NK-92 treated with Interleukin-12 subunit alpha and Interleukin-12 subunit beta, amount 100 ng/mL, for 24 hours (cell line): ENCODE measurements around the gene CMAS.
"Not testable (repeated sequence)": the region's sequence is repeated elsewhere in the genome, so short reads cannot be mapped to it uniquely, and the experiment has no call there.

ENCODE experiments used
- DNase-seq: peaks from one replicate; lab custom pipeline; 2025; lab: John Stamatoyannopoulos, UW

CMAS gene

DNA sequence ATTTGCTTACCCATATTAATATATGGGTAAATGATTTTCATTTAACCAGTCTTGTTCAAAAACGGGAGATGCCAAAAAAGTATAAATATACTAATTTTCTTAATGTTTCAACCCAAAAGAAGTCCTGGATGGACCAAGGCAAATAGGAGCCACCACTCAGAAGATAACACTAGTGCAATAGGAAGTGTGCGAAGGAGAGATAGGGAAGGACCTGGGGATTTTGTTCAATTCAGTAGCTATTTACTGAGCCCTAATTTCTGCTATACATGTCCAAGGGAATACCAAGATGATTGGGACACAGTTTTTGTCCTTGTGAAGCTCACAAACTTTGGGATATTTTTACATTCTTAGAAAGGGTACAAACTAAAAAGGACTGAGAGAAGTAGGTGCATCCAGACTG lies 1.5 kb downstream of the CMAS start:
- no peak for DNase-seq

DNA sequence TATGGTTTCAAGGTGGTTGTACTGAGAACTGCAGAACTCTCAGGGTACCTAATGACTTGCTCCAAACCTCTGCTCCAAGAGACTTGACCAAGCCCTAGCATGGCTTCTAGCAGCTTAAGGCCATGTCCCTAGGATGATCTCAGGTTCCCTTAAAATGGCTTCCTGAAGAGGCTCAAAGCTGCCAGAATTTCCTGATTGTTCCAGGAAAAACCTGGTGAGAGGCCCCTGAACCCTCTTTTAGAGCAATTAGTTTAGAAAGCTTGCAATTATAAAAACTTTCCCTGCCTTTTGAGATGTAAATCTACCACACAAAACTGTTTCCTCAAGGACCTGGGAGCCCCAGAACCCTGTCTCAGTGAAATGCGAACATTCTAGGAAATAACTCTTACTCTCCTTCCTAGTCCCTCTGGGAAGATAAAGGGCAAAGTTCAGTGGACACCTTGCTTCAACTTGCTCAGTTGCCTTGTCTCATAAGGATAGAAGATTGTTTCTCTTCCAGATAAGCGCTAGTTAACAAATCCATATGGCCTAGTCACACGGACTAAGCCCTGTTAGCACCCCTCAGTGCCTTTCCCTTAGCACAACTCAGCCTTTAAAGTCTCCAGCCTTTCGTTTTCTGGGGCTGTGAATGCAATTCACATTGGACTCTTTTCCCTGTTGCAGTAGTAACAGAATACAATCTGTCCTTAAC lies 2.5 kb downstream of the CMAS start:
- no peak for DNase-seq

GRCh38 chr12:22050078-22050477 lies 4.1 kb downstream of the CMAS start:
- no peak for DNase-seq

- DNase-seq: no peak
Observed at GRCh38 chr12:22051114-22051698, 5.2 kb downstream of the CMAS start.

DNA sequence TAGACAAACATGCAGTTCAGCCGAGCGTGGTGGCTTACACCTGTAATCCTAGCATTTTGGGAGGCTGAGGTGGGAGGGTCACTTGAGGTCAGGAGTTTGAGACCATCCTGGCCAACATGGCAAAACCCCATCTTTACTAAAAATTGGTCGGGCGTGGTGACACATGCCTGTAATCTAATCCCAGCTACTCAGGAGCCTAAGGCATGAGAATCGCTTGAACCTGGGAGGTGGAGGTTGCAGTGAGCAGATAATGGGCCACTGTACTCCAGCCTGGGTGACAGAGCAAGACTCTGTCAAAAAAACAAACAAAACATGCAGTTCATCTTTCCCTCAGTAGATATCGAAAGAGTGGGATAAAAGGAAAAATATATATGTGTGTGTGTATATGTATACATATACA lies 7.0 kb downstream of the CMAS start:
- DNase-seq: not testable (repeated sequence)

DNA sequence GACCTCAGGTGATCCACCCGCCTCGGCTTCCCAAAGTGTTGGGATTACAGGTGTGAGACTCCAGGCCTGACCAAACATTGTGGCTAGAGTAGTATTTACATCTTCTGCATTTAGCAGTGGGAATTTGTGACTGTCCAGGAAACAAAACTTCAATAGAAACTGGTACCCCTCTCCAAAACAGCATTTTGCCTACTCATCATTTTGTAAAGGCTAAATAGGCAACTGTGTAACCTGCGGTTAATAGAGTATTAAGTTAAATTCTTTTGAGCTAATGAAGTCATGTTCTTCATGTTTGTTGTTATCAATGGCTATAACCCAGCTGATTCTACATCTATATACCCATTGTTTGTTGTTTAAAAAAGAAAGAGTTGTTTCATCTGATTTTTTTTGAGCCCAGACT lies 8.1 kb downstream of the CMAS start:
- no peak for DNase-seq

GRCh38 chr12:22056607-22057006 lies 10.6 kb downstream of the CMAS start:
- no peak for DNase-seq

GRCh38 chr12:22059976-22060647 lies 14.1 kb downstream of the CMAS start:
- no peak for DNase-seq

GRCh38 chr12:22064968-22065367 lies 18.9 kb downstream of the CMAS start:
- DNase-seq: no peak

DNA sequence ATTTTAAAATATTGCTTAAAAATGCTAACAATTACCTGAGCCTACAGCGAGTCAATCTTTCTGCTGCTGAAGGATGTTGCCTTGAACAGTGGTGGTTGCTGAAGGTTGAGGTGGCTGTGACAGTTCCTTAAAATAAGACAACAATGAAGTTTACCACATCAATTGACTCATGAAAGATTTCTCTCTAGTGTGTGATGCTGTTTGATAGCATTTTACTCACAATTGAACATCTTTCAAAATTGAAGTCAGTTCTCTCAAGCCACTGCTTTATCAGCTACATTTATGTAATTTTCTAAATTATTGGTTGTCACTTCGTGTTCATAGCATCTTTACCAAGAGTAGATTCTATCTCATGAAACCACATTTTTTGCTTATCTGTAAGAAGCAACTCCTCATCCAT lies 20.3 kb downstream of the CMAS start:
- DNase-seq: no peak

DNA sequence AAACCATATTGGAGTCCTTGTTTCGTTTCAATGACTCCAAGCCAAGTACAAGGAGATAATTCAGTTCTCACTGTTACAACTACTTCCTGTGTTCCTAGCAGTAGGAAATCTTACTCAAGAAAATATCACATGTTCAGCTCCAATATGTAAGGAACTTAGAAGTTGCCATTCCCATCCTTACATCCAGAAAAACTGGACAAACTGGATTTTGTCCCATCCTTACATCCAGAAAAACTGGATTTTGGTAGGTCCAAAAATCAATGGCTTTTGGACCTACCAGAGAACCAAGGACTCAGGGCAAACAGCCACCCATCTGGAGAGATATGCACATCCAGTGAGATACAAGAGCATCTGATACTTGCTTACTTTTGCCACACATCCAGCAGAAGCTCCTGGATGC lies 23.8 kb downstream of the CMAS start:
- no peak for DNase-seq

DNA sequence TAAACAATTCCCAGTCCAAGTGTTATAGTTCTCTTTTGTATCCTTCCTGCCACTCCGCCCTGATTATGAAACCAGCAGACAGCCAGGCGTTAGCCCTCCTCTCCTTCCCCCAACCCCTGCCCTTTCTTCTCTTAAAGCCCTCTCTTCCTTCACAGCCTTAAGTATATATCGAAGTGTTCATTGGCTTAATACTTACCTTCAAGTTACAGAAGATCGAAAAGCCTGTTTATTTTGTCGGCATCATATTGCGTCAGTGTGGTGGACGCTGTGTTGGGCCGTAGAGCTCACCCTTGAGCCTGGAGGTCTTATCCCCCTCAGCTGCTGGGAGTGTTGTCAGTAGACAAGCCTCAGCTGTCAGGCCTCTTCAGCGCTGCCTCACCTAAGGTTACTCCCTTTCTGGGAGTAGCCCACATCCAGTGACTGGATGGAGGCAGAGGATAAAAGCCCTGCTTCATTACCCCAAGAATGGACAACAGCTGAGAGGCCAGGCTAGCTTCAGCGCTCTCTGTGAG lies 36.2 kb downstream of the CMAS start:
- DNase-seq: no peak

DNA sequence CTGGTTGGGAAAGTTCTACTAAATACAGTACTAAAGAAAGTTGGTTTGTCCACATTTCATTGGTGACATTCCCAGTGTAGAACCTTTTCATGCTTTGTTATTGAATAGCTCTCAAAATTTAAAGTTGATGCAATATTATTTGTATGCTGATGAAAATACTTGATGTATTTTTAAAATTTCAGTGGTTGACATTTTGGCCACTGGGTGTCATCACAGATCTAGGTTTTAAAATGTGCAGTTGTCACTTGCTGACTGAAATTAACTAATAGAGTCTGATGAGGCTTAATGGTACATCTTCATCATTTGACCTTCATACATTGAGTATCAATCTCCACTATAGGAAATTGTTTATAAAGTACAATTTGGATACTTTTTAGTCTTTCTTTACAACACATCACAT lies 37.1 kb downstream of the CMAS start:
- no peak for DNase-seq

DNA sequence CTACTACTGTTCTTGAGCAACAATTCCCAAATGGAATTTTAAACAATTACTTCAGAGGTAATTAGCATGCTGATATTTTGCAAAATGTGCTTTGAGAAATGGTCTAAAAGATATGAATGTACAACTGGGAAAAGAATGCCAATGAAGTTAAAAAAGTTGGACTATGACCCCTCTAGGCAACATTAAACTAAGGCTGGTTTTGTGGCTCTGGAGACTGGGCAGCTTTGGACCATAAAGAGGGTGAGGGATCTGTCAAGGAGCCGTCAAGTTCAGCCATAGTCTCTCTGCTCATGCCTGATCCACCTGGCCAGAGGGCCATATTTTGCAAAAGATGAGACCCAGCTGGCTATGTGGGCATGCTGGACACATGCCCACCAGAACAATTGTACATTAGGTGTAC lies 38.8 kb downstream of the CMAS start:
- no peak for DNase-seq

DNA sequence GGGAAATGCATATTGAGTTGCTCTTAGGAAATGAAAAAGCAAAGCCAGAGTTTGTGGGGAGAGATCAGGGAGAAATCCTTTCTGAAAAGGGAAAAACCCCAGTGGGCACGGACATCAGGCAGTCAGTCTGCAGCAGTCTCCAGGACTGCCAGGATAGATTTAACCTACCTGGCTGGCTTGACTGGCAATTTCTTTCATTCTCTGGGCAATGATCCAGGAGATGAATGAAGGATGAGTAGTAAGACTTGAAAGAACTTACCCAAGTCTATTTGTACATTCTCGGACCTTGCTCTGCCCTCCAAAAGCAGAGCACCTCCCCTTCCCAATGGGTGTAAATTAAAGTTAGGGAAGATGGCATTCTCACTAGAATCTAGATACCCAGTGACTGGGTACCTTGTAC lies 42.9 kb downstream of the CMAS start:
- DNase-seq: no peak

GRCh38 chr12:22089486-22089885 lies 43.5 kb downstream of the CMAS start:
- DNase-seq: no peak

DNA sequence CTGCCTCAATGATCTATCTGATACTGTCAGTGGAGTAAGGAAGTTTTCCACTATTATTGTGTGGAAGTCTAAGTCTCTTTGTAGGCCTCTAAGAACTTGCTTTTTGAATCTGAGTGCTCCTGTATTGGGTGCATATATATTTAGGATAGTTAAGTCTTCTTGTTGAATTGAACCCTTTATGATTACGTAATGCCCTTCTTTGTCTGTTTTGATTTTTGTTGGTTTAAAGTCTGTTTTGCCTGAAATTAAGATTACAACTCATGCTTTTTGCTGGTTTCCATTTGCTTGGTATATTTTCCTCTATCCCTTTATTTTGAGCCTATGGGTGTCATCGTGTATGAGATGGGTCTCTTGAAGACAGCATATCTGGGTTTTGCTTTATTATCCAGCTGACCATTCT lies 53.0 kb downstream of the CMAS start:
- DNase-seq: not testable (repeated sequence)

GRCh38 chr12:22100958-22101748 lies 55.1 kb downstream of the CMAS start:
- peak; percentile 4 for DNase-seq

DNA sequence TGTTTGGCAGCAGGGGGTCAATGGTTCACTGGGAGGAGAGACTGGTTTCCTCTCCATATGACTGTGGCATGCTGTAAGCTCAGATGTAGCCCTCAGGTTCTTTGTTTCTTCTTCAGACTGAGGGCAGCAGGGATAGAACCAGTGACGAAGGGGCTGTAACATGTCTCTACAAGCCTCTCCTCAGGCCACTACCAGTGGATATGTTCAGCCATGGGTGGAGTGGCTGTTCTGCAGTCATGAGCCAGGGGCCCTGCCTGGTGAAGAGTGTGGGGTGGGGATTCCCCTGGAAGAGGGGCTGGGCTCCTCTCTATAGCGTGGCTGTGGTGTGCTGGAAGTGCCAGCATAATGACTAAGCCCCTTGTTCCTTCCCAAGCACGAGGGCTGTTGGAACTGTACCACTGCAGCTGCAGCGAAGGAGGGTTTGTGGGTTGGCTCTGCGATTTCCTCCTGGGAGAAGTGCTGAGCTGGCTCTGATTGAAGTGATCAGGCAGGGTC lies 55.8 kb downstream of the CMAS start:
- no peak for DNase-seq

DNA sequence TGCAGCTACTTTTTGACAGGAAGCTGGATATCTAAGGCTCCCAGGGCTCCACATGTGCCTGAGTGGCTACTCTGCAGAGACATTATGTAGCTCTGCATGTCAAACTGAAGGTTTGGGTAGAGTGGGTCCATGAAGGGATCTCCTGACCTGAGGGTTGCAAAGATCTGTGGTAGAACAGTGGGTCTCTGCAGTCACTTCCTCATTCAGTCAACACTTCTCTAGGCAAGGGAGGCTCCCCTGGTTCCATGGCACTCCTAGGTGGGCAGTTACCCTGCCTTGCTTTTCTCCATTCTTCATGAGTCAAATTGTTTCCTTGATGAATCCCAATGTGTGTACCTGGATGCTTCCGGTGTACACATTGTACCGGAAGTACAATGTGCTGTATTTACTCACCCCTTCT lies 57.4 kb downstream of the CMAS start:
- DNase-seq: no peak

GRCh38 chr12:22105542-22105941 lies 59.5 kb downstream of the CMAS start:
- DNase-seq: no peak

GRCh38 chr12:22110176-22110575 lies 64.2 kb downstream of the CMAS start:
- no peak for DNase-seq
